GM19043 (cell line): ENCODE measurements around the gene RUNX1.

Experiments used
- ATAC-seq: cut with Tn5 transposase; IDR thresholded peaks from one replicate; pipeline ENCODE4 v1.9.1; 2021; ENCODE audit warnings: low read depth; ENCODE audit not compliant: unreplicated experiment

Gene RUNX1

GRCh38 chr21:35048706-35049617 lies at the start of gene RUNX1:
Gene RUNX1, minus strand, starts transcription at chr21:35049302.
- peak; percentile 47 for ATAC-seq

GRCh38 chr21:35097525-35097924 lies 48.4 kb upstream of the RUNX1 start:
- no peak for ATAC-seq

- ATAC-seq, result no peak
Observed at GRCh38 chr21:35096959-35097358, 47.9 kb upstream of the RUNX1 start.

- no peak for ATAC-seq
Observed at GRCh38 chr21:35095859-35096291, 46.8 kb upstream of the RUNX1 start.

- no peak for ATAC-seq
Observed at GRCh38 chr21:35093514-35093913, 44.4 kb upstream of the RUNX1 start.

- ATAC-seq, result no peak
Observed at GRCh38 chr21:35091496-35091895, 42.4 kb upstream of the RUNX1 start.

- ATAC-seq, result no peak
Observed at GRCh38 chr21:35090403-35090802, 41.3 kb upstream of the RUNX1 start.

- ATAC-seq, result no peak
Observed at GRCh38 chr21:35088319-35088771, 39.2 kb upstream of the RUNX1 start.

GRCh38 chr21:35086357-35086756 lies 37.3 kb upstream of the RUNX1 start:
- no peak for ATAC-seq

- ATAC-seq, result no peak
Observed at GRCh38 chr21:35084869-35085268, 35.8 kb upstream of the RUNX1 start.

GRCh38 chr21:35083246-35083645 lies 34.1 kb upstream of the RUNX1 start:
- ATAC-seq, result no peak

GRCh38 chr21:35081861-35082260 lies 32.8 kb upstream of the RUNX1 start:
- ATAC-seq, result no peak

GRCh38 chr21:35079181-35079580 lies 30.1 kb upstream of the RUNX1 start:
- no peak for ATAC-seq

- ATAC-seq, result no peak
Observed at GRCh38 chr21:35077975-35078374, 28.9 kb upstream of the RUNX1 start.

GRCh38 chr21:35077466-35077865 lies 28.4 kb upstream of the RUNX1 start:
- ATAC-seq, result no peak

- ATAC-seq, result no peak
Observed at GRCh38 chr21:35075546-35075945, 26.4 kb upstream of the RUNX1 start.

GRCh38 chr21:35072960-35073359 lies 23.9 kb upstream of the RUNX1 start:
- ATAC-seq, result no peak

GRCh38 chr21:35072557-35072956 lies 23.5 kb upstream of the RUNX1 start:
- no peak for ATAC-seq

GRCh38 chr21:35071347-35071746 lies 22.2 kb upstream of the RUNX1 start:
- ATAC-seq, result no peak

- no peak for ATAC-seq
Observed at GRCh38 chr21:35070436-35070835, 21.3 kb upstream of the RUNX1 start.

- no peak for ATAC-seq
Observed at GRCh38 chr21:35066824-35067223, 17.7 kb upstream of the RUNX1 start.
